GM12878 (cell line): ENCODE data around the gene CALHM3.
"Not testable (repeated sequence)": the region's sequence is repeated elsewhere in the genome, so short reads cannot be mapped to it uniquely, and the experiment has no call there.

Source experiments
- ATF3 ChIP-seq: IDR thresholded peaks from 2 replicates; pipeline ENCODE4 v1.6.1; 2011; ENCODE audit warnings: low read depth, mild to moderate bottlenecking, low read length, moderate library complexity, borderline replicate concordance; ENCODE audit errors: extremely low read depth
- CBX3 ChIP-seq: fragments of 200-600 bp; sonication (generic); IDR thresholded peaks from 2 replicates; pipeline ENCODE4 v1.6.1; 2016; ENCODE audit warnings: low read depth, borderline replicate concordance
- CBX5 ChIP-seq: sonication (generic); IDR thresholded peaks from 2 replicates; pipeline ENCODE4 v1.6.1; 2016; ENCODE audit warnings: low read depth, moderate library complexity, mild to moderate bottlenecking, inconsistent platforms
- KDM1A ChIP-seq: fragments of 200-600 bp; sonication (generic); IDR thresholded peaks from 2 replicates; pipeline ENCODE4 v1.6.1; 2016; ENCODE audit warnings: borderline replicate concordance
- POLR2AphosphoS5 ChIP-seq: IDR thresholded peaks from 2 replicates; pipeline ENCODE4 v1.6.1; 2011; ENCODE audit warnings: mild to moderate bottlenecking, low read length, inconsistent platforms
- SRF ChIP-seq, 2 experiments: IDR thresholded peaks; 2 replicates each; pipeline ENCODE4 v1.6.1; 2011; ENCODE audit warnings: low read depth in 2 of 2, low read length in 2 of 2, mild to moderate bottlenecking in 1 of 2, moderate library complexity in 1 of 2
- TCF7 ChIP-seq: IDR thresholded peaks from 2 replicates; pipeline ENCODE4 v1.6.1; 2014; ENCODE audit warnings: antibody characterized with exemption, borderline replicate concordance

- TF ChIP-seq POLR2AphosphoS5; SRF (IDR thresholded peaks at IDR 0.05; ENCODE audit: low read depth in 2 of 2, low read length in 2 of 2); KDM1A; CBX3; ATF3; TCF7; CBX5: not testable (repeated sequence)
Observed at GRCh38 chr10:103486635-103487409, 7.8 kb upstream of the CALHM3 start.
